ENCODE measurements around the gene PPM1H.
"Not testable (repeated sequence)": the region's sequence is repeated elsewhere in the genome, so short reads cannot be mapped to it uniquely, and the experiment has no call there.

PPM1H gene

GRCh38 chr12:62907078-62907477 is 27.9 kb downstream of the PPM1H start:
- ATAC-seq, result no peak

DNA sequence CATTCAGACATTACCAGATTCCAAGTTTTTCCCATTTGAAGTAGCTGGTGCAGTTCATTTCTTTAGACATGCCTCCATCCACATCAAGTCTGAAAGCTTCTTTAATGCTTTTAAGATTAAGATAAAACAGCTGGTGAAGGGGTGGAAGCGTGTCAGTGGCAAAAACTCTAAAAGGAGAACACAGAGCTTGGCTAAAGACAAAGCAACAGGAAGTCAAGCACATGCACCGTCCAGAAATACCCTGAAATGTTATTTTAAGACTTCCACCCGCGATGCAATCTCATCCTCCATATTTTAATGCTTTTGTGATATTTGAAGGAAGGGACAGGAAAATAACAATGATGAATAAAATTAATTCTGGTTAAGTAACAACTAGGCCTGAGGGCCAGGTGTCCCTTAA is 31.8 kb downstream of the PPM1H start:
- no peak for ATAC-seq

GRCh38 chr12:62900686-62901272 is 34.2 kb downstream of the PPM1H start:
- ATAC-seq, result no peak

DNA sequence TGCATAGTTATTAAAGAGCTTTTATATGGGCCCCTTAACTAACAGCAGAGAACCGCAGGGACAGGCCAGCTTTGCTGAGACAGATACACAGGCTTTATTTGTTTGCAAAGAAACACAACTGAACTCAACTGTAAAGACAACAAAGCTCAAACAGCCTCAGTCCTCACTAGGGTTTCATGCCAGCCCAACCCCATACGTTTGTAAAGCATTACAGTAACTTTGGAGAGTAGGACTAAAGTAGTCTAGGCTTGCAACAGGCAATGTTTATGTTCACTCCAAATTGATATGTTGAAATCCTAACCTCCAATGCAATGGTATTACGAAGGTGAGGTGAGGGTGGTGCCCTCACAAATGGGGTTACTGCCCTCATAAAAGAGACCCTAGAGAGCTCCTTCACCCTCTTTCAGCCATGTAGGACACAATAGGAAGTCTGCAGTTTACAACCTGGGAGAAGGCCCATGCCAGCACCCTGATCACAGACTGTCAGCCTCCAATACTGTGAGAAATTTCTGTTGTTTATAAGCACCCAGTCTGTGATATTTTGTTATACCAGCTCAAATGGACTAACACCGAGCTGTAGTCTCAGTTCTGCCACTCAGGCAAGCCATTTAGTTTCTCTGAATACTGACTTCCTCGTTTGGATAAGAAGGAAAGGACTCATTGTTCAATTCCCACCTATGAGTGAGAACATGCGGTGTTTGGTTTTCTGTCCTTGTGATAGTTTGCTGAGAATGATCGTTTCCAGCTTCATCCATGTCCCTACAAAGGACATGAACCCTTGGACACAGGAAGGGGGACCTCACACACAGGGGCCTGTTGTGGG is 35.2 kb downstream of the PPM1H start:
- no peak for ATAC-seq

GRCh38 chr12:62898526-62898925 is 36.4 kb downstream of the PPM1H start:
- no peak for ATAC-seq

- no peak for ATAC-seq
Observed at GRCh38 chr12:62895351-62895877, 39.5 kb downstream of the PPM1H start.

DNA sequence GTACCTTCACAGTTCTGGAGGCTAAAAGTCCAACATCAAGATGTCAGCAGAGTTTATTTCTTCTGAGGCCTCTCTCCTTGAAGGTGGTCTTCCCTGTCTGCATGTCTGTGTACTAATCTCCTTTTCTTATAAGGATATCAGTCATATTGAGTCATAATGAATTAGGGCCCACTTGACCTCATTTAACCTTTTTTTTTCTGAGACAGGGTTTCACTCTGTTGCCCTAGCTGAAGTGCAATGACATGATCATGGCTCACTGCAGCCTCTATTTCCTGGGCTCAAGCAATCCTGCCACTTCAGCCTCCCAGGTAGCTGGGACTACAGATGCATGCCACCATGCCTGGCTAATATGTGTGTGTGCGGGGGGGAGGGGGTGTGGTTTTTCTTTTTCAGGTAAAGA is 41.7 kb downstream of the PPM1H start:
- no peak for ATAC-seq

DNA sequence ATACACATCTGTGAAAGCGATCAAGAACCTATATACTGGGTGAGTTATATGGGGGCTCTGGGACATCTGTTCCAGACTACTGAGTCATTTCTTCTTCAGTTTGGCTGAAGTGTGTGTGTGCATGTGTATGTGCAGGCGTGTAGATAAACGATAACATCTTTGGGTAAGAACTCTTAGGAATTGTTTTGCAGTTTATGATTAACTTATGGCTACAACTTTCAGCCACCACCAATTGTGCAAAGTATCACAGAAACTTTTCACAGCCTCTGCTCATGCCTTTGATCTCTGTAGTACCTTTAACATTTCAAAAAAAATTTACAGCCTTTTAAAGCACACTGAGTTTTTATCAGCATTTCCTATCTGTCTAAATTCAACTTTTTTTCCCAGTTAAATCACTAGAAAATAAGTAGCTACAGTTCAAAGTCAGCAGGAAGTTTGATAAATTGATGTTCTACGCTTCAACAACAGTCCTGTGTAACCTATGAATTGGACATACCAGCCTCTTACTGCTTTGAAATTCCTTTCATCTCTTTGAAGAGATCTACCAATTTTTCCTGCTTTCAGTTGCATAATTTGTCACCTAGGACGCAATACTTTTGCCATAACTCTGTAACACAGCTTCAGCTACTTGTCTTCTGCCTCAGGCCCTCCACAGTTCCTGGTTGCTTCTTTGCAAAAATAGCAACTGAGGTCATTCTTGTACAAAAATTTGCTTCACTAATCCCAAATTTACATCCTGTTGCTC is 43.0 kb downstream of the PPM1H start:
- ATAC-seq, result no peak

DNA sequence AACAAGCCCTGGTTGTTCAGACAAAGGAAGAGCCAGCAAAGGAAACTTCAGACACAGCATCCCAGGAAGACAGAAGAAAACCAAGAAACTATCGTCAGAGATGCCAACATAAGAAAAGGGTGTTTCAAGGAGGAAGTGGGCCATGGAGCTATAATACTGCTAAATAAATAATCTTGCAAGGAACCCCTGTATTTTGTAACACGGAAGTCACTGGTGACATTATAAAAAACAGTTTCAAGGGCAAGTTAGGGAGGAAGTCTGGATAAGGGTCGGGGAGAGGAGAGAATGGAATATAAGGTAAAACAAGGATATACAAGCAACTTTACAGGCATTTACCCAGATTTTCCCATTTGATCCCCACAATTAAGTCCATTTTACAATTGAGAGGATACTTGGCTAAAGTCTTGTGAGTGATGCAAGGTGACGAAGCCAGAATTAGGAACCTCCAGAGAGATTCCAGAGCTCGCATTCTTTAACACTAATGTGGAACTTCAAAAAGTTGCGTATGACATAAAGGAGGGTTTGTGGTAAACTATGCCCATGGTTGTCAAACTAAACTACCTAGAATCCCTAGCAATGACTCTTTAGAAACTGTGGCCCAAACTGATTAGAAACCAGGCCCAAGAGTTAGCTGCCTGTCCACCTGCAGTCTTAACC is 46.4 kb downstream of the PPM1H start:
- ATAC-seq, result no peak

DNA sequence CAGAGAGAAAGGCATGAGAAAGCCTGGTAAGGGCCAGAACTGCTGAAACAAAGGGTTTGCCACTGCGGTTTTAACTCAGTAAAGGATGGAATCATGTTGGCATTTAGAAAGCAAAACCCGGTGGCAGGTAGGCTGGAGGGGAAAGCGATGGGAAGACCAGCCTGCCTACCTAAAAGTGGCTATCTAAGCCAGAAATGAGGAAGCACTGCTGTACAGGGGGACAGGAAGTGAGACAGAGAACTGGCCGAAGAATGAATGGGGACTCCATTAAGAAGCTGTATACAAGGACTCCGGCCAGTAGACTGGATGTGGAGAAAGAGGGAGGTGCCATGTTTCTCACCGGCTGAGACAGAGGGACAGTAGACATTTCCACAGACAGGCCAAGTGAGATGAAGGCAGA is 48.2 kb downstream of the PPM1H start:
- no peak for ATAC-seq

GRCh38 chr12:62885242-62885641 is 49.7 kb downstream of the PPM1H start:
- no peak for ATAC-seq

DNA sequence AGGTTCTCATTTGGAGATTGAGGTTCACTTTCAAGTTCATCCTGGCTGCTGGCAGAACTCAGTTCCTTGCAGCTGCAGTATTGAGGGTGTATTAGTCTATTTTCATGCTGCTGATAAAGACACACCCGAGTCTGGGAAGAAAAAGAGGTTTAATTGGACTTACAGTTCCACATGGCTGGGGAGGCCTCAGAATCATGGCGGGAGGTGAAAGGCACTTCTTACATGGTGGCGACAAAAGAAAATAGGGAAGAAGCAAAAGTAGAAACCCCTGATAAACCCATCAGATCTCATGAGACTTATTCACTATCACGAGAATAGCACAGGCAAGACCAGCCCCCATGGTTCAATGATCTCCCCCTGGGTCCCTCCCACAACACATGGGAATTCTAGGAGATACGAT is 50.1 kb downstream of the PPM1H start:
- not testable (repeated sequence) for ATAC-seq

DNA sequence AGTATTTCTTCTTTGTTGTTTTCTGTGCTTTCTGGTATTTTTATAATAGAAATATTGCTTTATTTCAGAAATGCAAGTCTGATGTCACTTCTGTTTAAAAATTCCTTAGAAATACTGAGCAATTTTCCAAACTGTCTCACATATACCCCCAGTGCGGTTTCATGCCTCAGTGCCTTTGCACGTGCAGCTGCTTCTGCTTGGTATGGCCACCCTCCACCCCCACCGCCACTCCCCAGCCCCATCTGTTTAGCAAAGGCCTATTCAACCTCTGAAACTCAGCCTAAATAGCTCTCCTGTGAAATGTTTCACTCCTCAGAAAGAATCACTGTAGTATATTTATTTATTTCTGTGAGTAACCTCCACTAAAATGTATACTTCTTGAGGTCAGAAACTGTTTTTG is 52.3 kb downstream of the PPM1H start:
- no peak for ATAC-seq

- no peak for ATAC-seq
Observed at GRCh38 chr12:62882140-62882539, 52.8 kb downstream of the PPM1H start.

- ATAC-seq, result no peak
Observed at GRCh38 chr12:62879691-62880090, 55.3 kb downstream of the PPM1H start.

GRCh38 chr12:62879228-62879627 is 55.7 kb downstream of the PPM1H start:
- ATAC-seq, result not testable (repeated sequence)

DNA sequence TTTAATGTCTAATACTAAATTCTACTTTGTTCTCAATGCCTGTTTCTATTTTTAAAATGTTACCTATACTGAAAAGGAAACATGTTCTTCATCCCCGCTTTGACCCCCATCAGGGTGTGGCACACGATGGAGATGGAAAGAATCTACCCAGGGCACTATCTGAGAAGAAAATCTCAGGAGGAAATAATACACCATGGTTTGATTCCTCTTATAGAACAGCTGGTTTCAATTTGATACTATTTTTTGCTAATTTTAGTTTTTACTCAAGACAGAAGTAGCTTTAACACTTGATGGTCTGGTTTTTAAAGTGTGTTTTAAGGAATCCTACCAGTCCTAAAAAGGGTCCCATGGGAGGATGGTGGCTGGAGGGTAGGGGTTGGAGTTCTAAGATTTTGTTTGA is 56.7 kb downstream of the PPM1H start:
- no peak for ATAC-seq

DNA sequence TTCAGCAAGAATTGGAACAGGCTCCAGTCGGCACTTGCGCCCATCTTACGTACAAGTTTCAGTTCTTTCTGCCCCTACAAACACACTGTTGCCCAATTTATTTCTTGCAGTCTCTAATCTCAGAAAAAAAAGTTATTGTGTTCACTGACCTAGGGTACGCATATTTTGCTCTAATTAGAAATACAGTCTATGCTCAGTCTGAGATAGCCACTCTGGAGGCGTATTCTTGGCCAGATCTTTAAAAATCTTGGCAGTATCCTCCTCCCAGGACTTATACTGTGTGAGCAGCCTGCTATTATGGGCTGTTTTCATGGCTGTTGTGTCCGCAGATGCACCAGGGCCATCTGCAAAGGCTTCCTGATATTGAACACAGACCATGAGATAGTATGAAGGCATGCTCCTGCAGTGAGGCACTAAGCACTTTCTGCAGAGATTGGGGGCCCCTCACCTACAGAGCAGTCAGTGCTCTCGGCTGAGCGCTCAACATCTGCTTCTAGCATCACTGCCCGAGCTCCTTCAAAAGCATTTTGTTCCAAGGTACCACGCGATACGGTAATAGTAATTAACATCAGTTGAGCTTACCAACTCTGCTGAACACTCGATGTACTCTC is 57.9 kb downstream of the PPM1H start:
- ATAC-seq, result no peak

DNA sequence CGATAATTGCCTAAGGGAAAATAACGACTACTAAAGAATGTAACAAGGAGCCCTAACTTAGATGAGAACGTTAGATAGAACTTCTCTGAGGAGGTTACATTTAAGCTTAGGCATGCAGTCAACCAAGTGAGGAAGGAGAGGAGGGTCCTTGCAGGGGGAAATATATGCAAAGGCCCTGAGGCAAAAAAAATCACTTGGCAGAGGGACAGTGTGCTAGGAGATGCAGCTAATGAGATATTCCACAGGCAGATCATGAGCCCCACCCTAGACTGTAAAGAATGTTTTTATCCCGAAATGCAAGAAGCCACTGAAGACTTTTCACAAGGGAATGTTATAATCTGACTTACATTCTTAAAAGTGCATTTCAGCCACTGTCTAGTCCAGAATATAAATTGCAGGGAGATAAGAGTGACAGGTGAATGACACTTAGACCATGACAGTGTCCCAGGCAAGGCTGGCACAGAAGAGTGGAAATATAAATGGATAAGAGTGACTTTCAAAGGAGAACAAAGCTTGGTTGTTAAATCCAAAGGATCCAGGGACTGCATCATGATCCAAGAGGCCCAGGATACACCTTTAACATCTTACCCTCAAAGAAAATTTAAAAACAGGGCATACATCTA is 61.0 kb downstream of the PPM1H start:
- no peak for ATAC-seq

- no peak for ATAC-seq
Observed at GRCh38 chr12:62873116-62873825, 61.7 kb downstream of the PPM1H start.

DNA sequence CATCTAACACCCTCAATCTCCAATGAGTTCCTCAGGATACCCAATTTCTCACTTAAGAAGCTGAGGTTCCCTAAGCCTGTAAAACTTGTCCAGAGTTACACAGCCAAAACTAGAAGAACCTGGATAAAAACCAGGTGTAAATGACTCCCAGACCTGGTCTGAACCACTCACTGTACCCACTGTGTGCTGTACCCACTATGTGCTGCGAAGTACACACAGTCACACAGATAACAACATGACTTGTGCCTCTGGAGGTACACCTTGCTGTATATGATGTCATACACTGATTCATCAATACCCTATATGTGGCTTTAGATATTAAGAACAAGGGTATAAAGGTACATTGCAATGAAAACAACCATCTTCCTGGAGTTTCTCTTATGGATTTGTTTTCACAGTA is 66.1 kb downstream of the PPM1H start:
- ATAC-seq, result no peak
